ENCODE measurements around the gene MSN.

DNA sequence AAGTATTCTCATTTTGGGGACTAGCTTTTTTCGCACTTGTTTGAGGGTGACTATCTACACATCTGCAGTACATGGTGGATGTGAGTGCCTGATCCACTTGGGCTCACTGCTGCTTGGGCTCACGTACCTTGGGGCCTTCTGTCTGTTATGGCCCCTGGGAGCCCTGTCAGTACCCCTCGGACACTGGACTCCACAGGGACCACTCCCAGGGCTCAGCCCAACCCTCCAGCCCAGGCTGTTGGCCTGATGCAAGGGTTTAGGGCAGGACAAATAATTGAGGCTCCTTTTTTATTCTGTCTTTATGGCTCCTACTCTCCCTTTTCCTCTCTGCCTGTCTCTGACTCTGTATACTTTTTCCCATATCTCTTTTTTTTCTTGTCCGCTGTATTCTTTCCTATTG, 32.7 kb upstream of the MSN start:
- TF ChIP-seq, protein P1, sequence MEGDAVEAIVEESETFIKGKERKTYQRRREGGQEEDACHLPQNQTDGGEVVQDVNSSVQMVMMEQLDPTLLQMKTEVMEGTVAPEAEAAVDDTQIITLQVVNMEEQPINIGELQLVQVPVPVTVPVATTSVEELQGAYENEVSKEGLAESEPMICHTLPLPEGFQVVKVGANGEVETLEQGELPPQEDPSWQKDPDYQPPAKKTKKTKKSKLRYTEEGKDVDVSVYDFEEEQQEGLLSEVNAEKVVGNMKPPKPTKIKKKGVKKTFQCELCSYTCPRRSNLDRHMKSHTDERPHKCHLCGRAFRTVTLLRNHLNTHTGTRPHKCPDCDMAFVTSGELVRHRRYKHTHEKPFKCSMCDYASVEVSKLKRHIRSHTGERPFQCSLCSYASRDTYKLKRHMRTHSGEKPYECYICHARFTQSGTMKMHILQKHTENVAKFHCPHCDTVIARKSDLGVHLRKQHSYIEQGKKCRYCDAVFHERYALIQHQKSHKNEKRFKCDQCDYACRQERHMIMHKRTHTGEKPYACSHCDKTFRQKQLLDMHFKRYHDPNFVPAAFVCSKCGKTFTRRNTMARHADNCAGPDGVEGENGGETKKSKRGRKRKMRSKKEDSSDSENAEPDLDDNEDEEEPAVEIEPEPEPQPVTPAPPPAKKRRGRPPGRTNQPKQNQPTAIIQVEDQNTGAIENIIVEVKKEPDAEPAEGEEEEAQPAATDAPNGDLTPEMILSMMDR (IDR thresholded peaks at IDR 0.05; ENCODE audit: poor library complexity): no peak
- TF ChIP-seq EZH2 (IDR thresholded peaks at IDR 0.05; ENCODE audit: borderline replicate concordance): no peak
